Loucy (cell line): ENCODE measurements around the gene PADI1.

ENCODE experiments used
- EZH2phosphoT487 ChIP-seq: fragments of 200-600 bp; IDR thresholded peaks from 2 replicates; pipeline ENCODE4 v1.6.1; 2018; ENCODE audit warnings: antibody characterized with exemption, mild to moderate bottlenecking, moderate library complexity, borderline replicate concordance
- TF ChIP-seq, protein P1 (sequence below): fragments of 200-600 bp; sonication (generic); conservative IDR thresholded peaks from 2 replicates; pipeline ENCODE4 v1.5.1; 2014; ENCODE audit warnings: mild to moderate bottlenecking, antibody characterized with exemption, low read length

DNA sequence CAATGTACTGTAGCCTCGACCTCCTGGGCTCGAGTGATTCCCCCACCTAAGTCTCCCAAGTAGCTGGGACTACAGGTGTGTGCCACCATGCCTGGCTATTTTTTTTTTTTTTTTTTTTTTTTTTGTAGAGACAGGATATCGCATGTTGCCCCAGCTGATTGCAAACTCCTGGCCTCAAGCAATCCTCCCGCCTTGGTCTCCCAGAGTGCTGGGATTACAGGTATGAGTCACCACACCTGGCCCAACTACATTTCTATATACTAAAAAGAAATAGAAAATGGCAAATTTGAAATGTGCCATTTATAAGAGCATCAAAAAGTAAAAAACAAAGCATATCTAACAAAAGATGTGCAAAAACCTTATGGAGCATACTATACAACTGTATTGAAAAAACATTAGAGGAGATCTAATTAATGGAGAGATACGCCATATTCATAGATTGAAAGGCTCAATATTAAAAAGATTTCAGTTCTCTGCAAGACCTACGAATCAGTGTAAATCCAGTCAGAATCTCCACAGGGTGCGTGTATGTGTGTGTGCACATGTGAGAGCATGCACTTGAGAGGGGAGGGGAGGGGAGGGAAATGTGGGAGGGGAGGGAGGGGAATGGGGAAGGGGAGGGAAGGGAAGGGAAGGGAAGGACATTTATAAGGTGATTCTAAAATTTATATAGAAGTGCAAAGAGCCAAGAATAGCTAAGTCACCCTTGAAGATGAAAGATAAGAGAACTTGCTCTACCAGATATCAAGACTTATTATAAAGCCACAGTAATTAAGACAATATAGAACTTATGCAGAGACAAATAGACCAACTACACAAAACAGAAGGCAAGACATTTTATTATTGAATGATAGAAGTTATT is 87.6 kb downstream of the PADI1 start:
- TF ChIP-seq, protein P1, sequence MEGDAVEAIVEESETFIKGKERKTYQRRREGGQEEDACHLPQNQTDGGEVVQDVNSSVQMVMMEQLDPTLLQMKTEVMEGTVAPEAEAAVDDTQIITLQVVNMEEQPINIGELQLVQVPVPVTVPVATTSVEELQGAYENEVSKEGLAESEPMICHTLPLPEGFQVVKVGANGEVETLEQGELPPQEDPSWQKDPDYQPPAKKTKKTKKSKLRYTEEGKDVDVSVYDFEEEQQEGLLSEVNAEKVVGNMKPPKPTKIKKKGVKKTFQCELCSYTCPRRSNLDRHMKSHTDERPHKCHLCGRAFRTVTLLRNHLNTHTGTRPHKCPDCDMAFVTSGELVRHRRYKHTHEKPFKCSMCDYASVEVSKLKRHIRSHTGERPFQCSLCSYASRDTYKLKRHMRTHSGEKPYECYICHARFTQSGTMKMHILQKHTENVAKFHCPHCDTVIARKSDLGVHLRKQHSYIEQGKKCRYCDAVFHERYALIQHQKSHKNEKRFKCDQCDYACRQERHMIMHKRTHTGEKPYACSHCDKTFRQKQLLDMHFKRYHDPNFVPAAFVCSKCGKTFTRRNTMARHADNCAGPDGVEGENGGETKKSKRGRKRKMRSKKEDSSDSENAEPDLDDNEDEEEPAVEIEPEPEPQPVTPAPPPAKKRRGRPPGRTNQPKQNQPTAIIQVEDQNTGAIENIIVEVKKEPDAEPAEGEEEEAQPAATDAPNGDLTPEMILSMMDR, result no peak
- no peak for TF ChIP-seq EZH2phosphoT487
